HG03108 (cell line): ENCODE data around the gene MPRIP.
"Not testable (repeated sequence)": the region's sequence is repeated elsewhere in the genome, so short reads cannot be mapped to it uniquely, and the experiment has no call there.

ENCODE experiments used
- ATAC-seq: cut with Tn5 transposase; IDR thresholded peaks from one replicate; pipeline ENCODE4 v1.9.1; 2021; ENCODE audit warnings: moderate library complexity; ENCODE audit not compliant: unreplicated experiment

MPRIP gene

GRCh38 chr17:17142556-17142955, 100.3 kb downstream of the MPRIP start:
- no peak for ATAC-seq

DNA sequence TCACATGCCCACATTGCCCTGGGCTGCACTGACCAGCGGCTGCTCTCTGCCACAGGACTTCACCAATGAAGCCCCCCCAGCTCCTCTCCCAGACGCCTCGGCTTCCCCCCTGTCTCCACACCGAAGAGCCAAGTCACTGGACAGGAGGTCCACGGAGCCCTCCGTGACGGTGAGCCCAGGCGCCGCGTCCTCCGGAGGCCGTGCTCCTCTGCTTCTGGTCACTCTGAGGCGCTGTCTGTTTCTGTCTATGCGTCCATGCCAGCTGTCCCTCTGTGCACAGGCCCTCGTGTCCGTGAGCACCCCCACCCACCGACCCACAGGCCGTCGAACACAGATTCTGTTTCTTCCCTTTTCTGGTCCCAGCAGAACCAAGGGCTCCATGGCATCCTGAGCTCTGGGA, 101.2 kb downstream of the MPRIP start:
- no peak for ATAC-seq

DNA sequence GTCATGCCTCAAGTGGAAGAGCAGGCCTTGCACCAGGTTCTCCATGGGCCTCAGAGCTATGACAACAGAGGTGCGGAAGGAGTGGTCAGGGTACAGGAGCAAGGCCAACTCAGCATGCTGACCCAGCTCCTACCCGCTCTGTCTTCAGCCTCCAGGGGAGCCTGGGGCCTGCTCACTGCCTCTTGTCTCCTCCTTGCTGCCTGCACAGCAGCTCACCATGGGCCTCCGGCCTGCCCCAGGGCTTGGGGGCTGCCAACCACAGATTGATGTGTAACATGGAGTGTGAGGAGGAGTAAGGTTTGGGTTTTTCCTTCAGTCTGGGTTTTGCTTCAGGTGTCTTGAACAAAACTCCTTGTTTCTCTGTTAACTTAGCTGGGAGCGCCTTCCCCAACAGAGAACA, 101.8 kb downstream of the MPRIP start:
- no peak for ATAC-seq

DNA sequence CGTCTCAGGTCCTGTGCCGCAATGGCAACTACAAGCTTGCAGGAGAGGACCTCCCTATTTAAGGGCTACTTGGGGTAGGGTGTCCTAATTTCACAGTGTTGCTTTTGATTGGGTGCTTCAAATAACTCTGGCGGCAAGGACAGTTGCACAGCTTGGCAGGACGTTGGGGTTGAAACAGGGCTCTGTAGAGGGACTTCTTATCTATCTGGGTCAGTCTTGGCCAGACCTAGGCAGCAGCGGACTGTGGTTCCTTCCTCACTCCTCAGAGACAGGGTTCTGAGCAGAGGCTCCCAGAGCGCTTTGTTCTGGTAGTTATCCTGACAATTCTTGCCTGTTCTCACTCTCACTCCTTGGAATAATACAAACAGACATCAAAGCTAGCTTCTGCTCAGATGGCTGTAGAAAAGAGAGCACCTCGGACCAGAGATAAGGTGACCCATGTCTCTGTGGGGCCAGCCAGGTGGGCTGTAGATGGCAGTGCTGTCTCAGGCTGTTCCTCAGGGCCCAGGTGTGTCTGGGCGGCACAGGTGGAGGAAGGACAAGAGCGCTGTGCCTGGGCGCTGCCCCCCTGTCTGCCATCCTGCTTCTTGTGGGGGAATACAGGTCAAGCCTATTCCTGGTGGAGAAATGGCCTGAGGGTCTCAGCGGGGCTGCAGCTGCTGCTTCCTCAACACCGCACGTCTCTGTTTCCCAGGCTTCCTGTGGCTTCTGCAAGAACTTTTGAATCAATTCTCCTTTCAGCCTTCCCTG, 102.8 kb downstream of the MPRIP start:
- no peak for ATAC-seq

- ATAC-seq: no peak
Observed at GRCh38 chr17:17146786-17147406, 104.6 kb downstream of the MPRIP start.

DNA sequence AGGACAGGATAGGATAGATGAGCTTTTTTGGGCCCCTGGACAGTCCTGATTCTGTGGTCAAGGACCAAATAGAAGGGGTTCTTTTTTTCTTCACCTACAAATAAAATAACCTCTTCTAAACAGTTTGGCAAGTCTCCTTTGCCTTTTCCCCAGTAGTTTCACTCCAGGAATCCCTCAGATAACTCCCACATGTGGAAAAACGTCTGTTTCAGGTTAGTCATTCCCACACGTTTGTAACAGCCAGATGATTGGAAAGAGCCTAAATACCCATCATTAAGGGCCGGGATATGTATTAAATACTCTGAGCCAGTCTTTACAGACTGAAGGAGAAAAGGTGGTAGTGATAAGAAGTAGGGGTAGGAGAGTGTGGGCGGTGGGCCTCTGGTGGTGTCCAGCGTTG, 105.6 kb downstream of the MPRIP start:
- no peak for ATAC-seq

DNA sequence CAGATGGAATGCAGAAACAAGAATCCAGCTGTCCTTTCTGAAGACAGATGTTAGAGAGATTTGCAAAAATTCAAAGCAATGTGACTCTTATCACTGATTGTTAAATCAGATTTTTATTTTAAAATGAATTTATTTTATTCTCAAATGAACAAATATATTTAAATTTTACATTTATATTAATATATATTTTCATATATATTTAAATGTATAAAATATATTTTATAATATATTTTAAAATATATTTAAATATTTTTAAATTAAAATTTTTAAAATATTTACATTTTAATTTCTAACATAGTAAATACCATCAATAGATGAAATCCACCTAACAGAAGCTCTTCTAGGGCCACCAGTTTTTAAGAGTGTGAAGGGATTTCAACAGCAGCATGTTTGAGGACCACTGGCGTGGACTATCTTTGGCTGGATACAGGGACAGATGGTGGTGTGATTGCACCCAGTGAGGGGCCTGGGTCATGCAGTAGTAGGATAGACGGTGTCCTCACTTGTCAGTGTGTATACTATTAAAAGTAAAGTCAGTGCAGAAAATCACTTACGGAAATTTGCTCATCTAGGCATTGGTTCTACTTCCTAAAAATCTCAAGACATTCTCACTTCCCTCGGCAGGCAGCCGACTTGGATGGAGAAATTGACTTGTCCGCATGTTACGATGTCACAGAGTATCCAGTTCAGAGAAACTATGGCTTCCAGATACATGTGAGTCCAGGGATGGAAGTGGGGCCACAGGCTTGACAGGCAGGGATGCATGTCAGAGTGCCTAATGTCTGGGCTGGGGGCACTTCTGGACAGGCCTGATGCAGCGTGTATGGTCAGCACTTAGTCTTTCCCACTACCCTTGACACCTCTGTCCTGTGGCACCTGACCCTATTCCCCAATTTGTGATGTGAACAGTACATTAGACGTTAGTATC, 107.5 kb downstream of the MPRIP start:
- ATAC-seq: no peak

DNA sequence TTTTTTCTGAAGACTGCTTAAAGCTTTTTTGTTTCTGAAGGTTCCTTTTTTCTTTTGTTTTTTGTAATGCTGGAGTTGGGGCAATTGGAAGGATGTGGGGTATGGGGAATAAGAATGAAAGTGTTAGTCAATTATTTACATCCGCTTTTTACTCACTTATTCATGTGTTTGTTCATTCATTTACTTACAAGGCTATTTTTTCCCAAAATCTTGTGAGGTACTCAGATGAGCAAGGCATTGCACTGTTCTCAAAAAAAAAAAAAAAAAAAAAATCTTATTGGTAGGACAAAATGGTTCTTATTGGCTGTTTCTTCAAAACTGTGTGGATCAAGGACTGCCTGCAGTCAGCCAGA, 108.2 kb downstream of the MPRIP start:
- no peak for ATAC-seq

DNA sequence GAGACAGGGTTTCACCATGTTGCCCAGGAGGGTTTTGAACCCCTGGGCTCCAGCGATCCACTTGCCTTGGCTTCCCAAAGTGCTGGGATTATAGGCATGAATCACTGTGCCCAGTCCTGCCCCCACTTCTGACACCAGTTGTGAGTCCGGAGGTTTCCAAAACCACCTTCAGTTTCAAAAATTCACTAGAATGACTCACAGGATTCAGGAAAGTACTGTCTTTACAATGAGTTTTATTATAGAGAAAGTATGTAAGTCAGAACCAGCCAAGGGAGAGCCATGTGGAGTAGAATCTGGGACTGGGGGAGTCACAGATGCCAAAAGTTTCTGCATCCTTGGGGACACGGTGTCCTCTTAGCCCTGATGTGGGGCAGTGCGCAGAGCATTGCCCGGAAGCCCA, 108.8 kb downstream of the MPRIP start:
- no peak for ATAC-seq

DNA sequence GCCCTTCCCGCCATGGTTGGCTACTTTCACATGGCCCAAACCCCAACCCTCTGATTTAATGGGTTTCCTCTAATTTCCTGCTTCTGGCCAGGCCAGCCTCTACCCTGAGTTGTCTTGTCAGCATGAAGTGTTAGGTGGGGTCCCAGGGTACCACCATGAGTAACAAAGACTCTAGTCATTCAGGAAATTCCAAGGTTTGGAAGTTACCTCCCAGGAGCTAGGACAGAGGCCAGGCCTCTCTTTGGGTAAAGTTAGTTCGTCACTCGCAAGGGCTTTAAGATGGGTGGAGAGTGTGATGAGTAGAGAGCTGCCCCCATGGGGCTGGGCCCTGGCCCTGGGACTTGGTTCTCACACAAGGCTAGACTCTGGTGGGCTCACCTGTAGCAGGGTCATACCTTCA, 109.3 kb downstream of the MPRIP start:
- no peak for ATAC-seq

DNA sequence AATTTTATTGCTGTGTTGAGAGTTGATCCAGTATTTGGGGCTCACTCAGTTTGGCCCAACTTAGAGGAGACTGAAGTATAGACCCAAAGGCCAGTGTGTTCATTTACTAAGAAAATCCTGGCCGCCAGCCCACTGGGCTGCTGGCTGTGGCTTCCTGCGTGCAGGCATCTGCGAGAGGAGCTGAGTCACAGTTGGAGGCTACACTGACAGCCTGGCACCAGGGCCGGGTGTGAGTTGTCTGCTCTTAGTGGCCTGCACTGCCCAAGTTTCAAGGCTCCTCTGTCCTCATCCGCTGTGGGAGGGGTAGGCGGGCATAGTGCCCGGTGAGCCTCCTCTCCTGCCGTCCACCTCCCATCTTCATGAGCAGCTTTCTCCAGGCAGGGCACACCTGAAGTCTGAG, 109.7 kb downstream of the MPRIP start:
- no peak for ATAC-seq

- ATAC-seq: no peak
Observed at GRCh38 chr17:17152385-17152784, 110.1 kb downstream of the MPRIP start.

DNA sequence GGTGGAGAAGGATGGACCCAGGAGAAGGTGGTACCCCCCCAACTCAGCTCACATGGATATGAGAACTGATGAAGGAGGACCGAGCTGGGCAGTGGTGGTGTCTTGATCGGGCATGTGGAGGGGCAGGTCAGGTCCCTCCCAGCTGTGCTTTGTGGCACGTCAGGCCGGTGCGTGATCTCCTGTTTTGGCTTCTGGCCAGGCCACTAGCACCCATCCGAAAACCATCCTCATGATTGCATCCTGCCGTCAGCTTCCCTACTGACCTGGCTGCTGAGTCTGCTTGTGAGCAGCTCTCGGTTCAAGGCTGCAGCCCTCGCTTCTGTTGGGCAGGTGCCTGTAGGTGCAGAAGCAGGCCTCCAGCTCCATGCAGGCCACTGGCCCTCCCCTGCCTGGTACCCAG, 110.8 kb downstream of the MPRIP start:
- no peak for ATAC-seq

DNA sequence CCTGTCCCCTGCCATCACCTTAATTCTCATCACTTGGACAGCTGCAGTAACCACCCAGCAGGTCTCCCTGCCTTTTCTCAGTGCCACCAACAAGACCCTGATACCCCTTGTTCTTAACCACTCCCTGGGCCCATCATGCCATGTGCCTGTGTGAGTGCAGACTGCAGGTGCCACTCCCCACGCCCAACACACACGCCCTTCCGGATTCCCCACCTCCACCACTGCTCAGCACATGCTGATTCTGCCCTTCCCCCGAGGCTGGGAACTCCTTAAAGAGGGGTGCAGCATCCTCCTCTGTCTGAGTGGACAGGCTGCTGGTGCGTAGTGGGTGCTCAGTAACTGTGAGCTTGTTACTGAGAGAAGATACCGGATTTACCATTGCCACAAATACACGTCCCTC, 111.5 kb downstream of the MPRIP start:
- no peak for ATAC-seq

GRCh38 chr17:17154556-17154955, 112.3 kb downstream of the MPRIP start:
- ATAC-seq: no peak

GRCh38 chr17:17154981-17155380, 112.7 kb downstream of the MPRIP start:
- ATAC-seq: no peak

DNA sequence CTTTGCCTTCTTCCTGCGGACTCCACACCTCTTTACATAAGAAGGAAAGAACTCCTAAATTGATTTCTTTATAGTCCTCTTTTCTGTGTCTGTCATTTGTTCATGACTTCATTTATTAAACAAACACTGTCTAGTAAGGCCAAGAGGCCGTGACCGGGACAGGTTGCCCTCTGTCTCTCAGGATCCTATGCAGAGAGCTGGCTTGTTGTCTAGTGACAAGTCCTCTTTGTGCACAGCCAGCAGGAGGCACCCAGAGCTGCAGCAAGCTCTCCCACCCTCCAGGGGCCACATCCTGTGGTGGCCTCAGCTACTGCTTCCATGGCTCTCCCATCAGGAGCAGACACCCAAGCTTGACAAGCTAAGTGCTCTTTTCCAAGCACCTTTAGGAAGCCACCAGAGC, 113.3 kb downstream of the MPRIP start:
- no peak for ATAC-seq

GRCh38 chr17:17156107-17156506, 113.8 kb downstream of the MPRIP start:
- ATAC-seq: no peak

DNA sequence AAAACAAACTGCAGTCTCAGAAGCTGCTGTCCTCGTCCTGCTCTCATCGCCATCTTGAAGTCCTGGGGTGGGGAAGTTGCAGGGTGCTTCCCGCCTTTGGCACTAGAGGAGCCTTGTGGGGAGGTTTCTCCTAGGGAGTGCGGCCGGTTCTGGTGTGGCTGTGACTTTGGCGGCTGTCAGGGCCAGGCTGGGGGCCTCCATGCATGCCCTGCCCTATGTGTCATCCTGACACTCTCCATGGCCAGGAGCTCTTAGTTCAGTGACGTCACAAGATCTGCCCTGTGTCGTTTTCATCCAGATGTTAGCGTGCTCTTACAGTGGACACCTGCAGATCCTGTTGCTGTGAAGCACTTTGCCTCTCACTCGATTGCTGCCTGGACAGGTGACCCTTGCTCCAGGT, 114.3 kb downstream of the MPRIP start:
- no peak for ATAC-seq

- no peak for ATAC-seq
Observed at GRCh38 chr17:17157041-17157440, 114.8 kb downstream of the MPRIP start.

- ATAC-seq: not testable (repeated sequence)
Observed at GRCh38 chr17:17158506-17158905, 116.2 kb downstream of the MPRIP start.

DNA sequence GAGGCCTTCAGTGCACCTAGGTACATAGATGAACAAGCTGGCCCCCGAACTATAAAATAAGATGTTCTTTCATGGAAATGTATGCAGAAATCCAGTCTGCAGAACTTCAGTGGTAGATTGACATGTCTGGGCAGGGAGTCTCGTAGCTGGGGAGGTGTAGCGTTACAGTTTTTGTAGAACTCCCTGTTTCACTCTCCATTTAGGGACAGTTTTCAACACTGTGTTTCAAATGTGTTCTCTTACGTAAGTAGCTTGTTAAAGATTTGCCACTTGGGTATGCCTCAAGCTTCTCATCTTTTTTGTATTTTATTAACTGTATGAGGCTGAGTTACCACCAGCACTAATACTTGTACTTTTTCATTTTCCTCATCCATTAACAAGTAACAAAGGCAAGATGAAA, 117.3 kb downstream of the MPRIP start:
- no peak for ATAC-seq
